Measurements from ENCODE around the gene CLIP2.
"Not testable (repeated sequence)": the region's sequence is repeated elsewhere in the genome, so short reads cannot be mapped to it uniquely, and the experiment has no call there.

CLIP2 gene

GRCh38 chr7:74289018-74289658 lies at the start of gene CLIP2:
Gene CLIP2 (plus strand): TSS chr7:74289407. CDS start chr7:74317547, 28,140 bp downstream.
- DNase-seq (ENCODE audit: low read depth): peak; percentile 22

GRCh38 chr7:74240482-74240881 lies 48.7 kb upstream of the CLIP2 start:
- DNase-seq (ENCODE audit: low read depth): no peak

GRCh38 chr7:74242122-74242443 lies 47.1 kb upstream of the CLIP2 start:
- DNase-seq (ENCODE audit: low read depth): no peak

GRCh38 chr7:74246497-74246896 lies 42.7 kb upstream of the CLIP2 start:
- no peak for DNase-seq (ENCODE audit: low read depth)

GRCh38 chr7:74248156-74248555 lies 41.1 kb upstream of the CLIP2 start:
- DNase-seq (ENCODE audit: low read depth): no peak

GRCh38 chr7:74249058-74249457 lies 40.1 kb upstream of the CLIP2 start:
- not testable (repeated sequence) for DNase-seq (ENCODE audit: low read depth)

GRCh38 chr7:74252893-74253292 lies 36.3 kb upstream of the CLIP2 start:
- DNase-seq (ENCODE audit: low read depth): no peak

GRCh38 chr7:74253331-74253730 lies 35.9 kb upstream of the CLIP2 start:
- DNase-seq (ENCODE audit: low read depth): no peak

GRCh38 chr7:74253835-74254128 lies 35.4 kb upstream of the CLIP2 start:
- no peak for DNase-seq (ENCODE audit: low read depth)

GRCh38 chr7:74254129-74254857 lies 34.9 kb upstream of the CLIP2 start, which contains the start of gene RFC2:
Gene RFC2 (minus strand): TSS chr7:74254399. CDS start chr7:74254383, 16 bp downstream.
- DNase-seq (ENCODE audit: low read depth): peak; percentile 89

- DNase-seq (ENCODE audit: low read depth): no peak
These were observed 34.3 kb upstream of the CLIP2 start for GRCh38 chr7:74254858-74255379.

GRCh38 chr7:74255461-74255860 lies 33.7 kb upstream of the CLIP2 start:
- not testable (repeated sequence) for DNase-seq (ENCODE audit: low read depth)

GRCh38 chr7:74256491-74257408 lies 32.5 kb upstream of the CLIP2 start:
- DNase-seq (ENCODE audit: low read depth): peak; percentile 78

GRCh38 chr7:74258639-74259038 lies 30.6 kb upstream of the CLIP2 start:
- DNase-seq (ENCODE audit: low read depth): no peak

GRCh38 chr7:74262639-74263398 lies 26.4 kb upstream of the CLIP2 start:
- no peak for DNase-seq (ENCODE audit: low read depth)

- no peak for DNase-seq (ENCODE audit: low read depth)
These were observed 25.6 kb upstream of the CLIP2 start for GRCh38 chr7:74263399-74264120.

GRCh38 chr7:74266191-74266963 lies 22.8 kb upstream of the CLIP2 start:
- no peak for DNase-seq (ENCODE audit: low read depth)

GRCh38 chr7:74267756-74268565 lies 21.2 kb upstream of the CLIP2 start:
- no peak for DNase-seq (ENCODE audit: low read depth)

- no peak for DNase-seq (ENCODE audit: low read depth)
These were observed 19.4 kb upstream of the CLIP2 start for GRCh38 chr7:74269757-74270277.
